HG03039 (cell line): Measurements from ENCODE around the gene NOS3.
"Not testable (repeated sequence)": the region's sequence is repeated elsewhere in the genome, so short reads cannot be mapped to it uniquely, and the experiment has no call there.

Experiments used
- ATAC-seq: cut with Tn5 transposase; IDR thresholded peaks from one replicate; pipeline ENCODE4 v1.9.1; 2021; ENCODE audit warnings: mild to moderate bottlenecking, moderate library complexity; ENCODE audit not compliant: unreplicated experiment

Gene NOS3

GRCh38 chr7:151013733-151014497 is 23.1 kb downstream of the NOS3 start:
- no peak for ATAC-seq

- ATAC-seq: no peak
Measured at GRCh38 chr7:151014950-151015349, 24.1 kb downstream of the NOS3 start.

GRCh38 chr7:151015967-151016366 is 25.1 kb downstream of the NOS3 start:
- ATAC-seq: no peak

- no peak for ATAC-seq
Measured at GRCh38 chr7:151016505-151016904, 25.7 kb downstream of the NOS3 start.

GRCh38 chr7:151016942-151017341 is 26.1 kb downstream of the NOS3 start:
- no peak for ATAC-seq

- ATAC-seq: no peak
Measured at GRCh38 chr7:151017370-151017952, 26.6 kb downstream of the NOS3 start.

- ATAC-seq: peak; percentile 45
Measured at GRCh38 chr7:151017953-151018420, 27.2 kb downstream of the NOS3 start.

- ATAC-seq: no peak
Measured at GRCh38 chr7:151018421-151019129, 27.8 kb downstream of the NOS3 start.

GRCh38 chr7:151019130-151019447 is 28.3 kb downstream of the NOS3 start:
- ATAC-seq: no peak

GRCh38 chr7:151020231-151020630 is 29.4 kb downstream of the NOS3 start:
- no peak for ATAC-seq

GRCh38 chr7:151023232-151023631 is 32.4 kb downstream of the NOS3 start:
- ATAC-seq: no peak

- no peak for ATAC-seq
Measured at GRCh38 chr7:151024435-151025056, 33.7 kb downstream of the NOS3 start, which contains the start of gene ATG9B. ATG9B (minus strand) TSS chr7:151024494; CDS start chr7:151024423, 71 bp downstream.

GRCh38 chr7:151025924-151026671 is 35.3 kb downstream of the NOS3 start:
- no peak for ATAC-seq

- ATAC-seq: not testable (repeated sequence)
Measured at GRCh38 chr7:151026771-151027727, 36.2 kb downstream of the NOS3 start.

GRCh38 chr7:151027728-151028130 is 36.9 kb downstream of the NOS3 start:
- not testable (repeated sequence) for ATAC-seq

- ATAC-seq: peak; percentile 96
Measured at GRCh38 chr7:151028131-151028947, 37.5 kb downstream of the NOS3 start, which contains the start of gene ABCB8. ABCB8 (plus strand) TSS chr7:151028450; CDS start chr7:151028516, 66 bp downstream.

GRCh38 chr7:151028948-151029501 is 38.2 kb downstream of the NOS3 start:
- ATAC-seq: no peak

- no peak for ATAC-seq
Measured at GRCh38 chr7:151031011-151031410, 40.2 kb downstream of the NOS3 start.
